ENCODE results near the gene KNTC1. TPM values are rescaled to one million over a fixed set of nuclear protein-coding genes. Genes with fewer than 3 reads are reported as not detected.
A peak's percentile ranks its signal among the peaks of the same experiment; 100 is the strongest.

KNTC1 gene
- total and polyA plus RNA-seq, 2 of the 13 experiments (the other 11 are each of a cell fraction or from before 2014, with no cell fraction given): 45.1 to 57.6 TPM

DNA sequence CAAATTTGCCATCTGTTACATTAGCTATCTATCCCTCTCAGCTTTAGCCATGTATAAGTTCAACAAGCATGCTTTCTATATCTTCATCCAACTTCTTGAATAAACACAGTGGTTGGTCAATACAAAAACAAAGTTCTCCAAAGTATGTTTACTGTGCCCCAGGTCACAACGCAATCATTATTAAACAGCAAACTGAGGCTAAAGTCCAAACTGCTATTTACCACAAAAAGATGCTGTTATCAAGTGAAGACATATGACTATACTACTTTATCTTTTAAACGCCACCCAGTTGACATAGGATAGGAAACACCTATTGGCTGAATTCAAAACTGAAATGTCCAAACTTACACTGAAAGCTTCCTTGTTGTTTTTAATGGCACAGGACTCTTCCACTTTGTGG lies 38.0 kb upstream of the KNTC1 start:
- peak; percentile 91 for DNase-seq (ENCODE audit: low spot score)
- POLR2A ChIA-PET: interaction anchor here (0.6 to 7.0 kb wide), 9 partner anchors 11 to 117 kb away, joined by 3 to 122 read pairs (median 5); partner anchors contain the start of genes KNTC1, RSRC2 and ZCCHC8
- TF ChIP-seq, protein P1, sequence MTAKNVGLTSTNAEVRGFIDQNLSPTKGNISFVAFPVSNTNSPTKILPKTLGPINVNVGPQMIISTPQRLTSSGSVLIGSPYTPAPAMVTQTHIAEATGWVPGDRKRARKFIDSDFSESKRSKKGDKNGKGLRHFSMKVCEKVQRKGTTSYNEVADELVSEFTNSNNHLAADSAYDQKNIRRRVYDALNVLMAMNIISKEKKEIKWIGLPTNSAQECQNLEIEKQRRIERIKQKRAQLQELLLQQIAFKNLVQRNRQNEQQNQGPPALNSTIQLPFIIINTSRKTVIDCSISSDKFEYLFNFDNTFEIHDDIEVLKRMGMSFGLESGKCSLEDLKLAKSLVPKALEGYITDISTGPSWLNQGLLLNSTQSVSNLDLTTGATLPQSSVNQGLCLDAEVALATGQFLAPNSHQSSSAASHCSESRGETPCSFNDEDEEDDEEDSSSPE (CRISPR knock-in tag; IDR thresholded peaks at IDR 0.05): peak; percentile 34; the same call in 1 of the 2 replicates
- peak; percentile 13; the same call in 1 of the 2 replicates for TF ChIP-seq ZNF652 (CRISPR knock-in tag; IDR thresholded peaks at IDR 0.05; ENCODE audit: borderline replicate concordance, low read depth)
- 0 out of 2 replicates have a peak, but pooled peaks have one; percentile 75 for TF ChIP-seq SMAD3 (CRISPR knock-in tag; IDR thresholded peaks at IDR 0.05)
- TF ChIP-seq KDM3A (CRISPR knock-in tag; IDR thresholded peaks at IDR 0.05; ENCODE audit: low read depth): peak; percentile 46; the same call in 1 of the 2 replicates
- peak; percentile 32; the same call in 1 of the 2 replicates for TF ChIP-seq ZMYM4 (CRISPR knock-in tag; IDR thresholded peaks at IDR 0.05)
- TF ChIP-seq ZNF317 (CRISPR knock-in tag; IDR thresholded peaks at IDR 0.05): 0 out of 2 replicates have a peak, but pooled peaks have one; percentile 28
- peak; percentile 61; the same call in 1 of the 2 replicates for TF ChIP-seq GFI1 (CRISPR knock-in tag; IDR thresholded peaks at IDR 0.05; ENCODE audit: borderline replicate concordance)
- TF ChIP-seq LCORL (IDR thresholded peaks at IDR 0.05): no peak
- peak; percentile 66 for TF ChIP-seq LCORL (CRISPR knock-in tag; IDR thresholded peaks at IDR 0.05)
- TF ChIP-seq, protein P2, sequence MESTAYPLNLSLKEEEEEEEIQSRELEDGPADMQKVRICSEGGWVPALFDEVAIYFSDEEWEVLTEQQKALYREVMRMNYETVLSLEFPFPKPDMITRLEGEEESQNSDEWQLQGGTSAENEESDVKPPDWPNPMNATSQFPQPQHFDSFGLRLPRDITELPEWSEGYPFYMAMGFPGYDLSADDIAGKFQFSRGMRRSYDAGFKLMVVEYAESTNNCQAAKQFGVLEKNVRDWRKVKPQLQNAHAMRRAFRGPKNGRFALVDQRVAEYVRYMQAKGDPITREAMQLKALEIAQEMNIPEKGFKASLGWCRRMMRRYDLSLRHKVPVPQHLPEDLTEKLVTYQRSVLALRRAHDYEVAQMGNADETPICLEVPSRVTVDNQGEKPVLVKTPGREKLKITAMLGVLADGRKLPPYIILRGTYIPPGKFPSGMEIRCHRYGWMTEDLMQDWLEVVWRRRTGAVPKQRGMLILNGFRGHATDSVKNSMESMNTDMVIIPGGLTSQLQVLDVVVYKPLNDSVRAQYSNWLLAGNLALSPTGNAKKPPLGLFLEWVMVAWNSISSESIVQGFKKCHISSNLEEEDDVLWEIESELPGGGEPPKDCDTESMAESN (CRISPR knock-in tag; conservative IDR thresholded peaks at IDR 0.05): 0 out of 2 replicates have a peak, but pooled peaks have one; percentile 29
- peak; percentile 85 for TF ChIP-seq NR2F6 (IDR thresholded peaks at IDR 0.05)
- TF ChIP-seq NR2F6 (CRISPR knock-in tag; IDR thresholded peaks at IDR 0.05): peak; percentile 88
- TF ChIP-seq FOSL2 (CRISPR knock-in tag; IDR thresholded peaks at IDR 0.05): peak; percentile 52; the same call in 1 of the 2 replicates
- no peak for TF ChIP-seq CBFB (CRISPR knock-in tag; IDR thresholded peaks at IDR 0.05)
- TF ChIP-seq HMG20A (CRISPR knock-in tag; IDR thresholded peaks at IDR 0.05; ENCODE audit: borderline replicate concordance): peak; percentile 91
- TF ChIP-seq MIER3 (CRISPR knock-in tag; IDR thresholded peaks at IDR 0.05; ENCODE audit: borderline replicate concordance): peak; percentile 87; the same call in 1 of the 2 replicates
- TF ChIP-seq SMYD3 (CRISPR knock-in tag; IDR thresholded peaks at IDR 0.05): peak; percentile 93
- TF ChIP-seq, protein P3, sequence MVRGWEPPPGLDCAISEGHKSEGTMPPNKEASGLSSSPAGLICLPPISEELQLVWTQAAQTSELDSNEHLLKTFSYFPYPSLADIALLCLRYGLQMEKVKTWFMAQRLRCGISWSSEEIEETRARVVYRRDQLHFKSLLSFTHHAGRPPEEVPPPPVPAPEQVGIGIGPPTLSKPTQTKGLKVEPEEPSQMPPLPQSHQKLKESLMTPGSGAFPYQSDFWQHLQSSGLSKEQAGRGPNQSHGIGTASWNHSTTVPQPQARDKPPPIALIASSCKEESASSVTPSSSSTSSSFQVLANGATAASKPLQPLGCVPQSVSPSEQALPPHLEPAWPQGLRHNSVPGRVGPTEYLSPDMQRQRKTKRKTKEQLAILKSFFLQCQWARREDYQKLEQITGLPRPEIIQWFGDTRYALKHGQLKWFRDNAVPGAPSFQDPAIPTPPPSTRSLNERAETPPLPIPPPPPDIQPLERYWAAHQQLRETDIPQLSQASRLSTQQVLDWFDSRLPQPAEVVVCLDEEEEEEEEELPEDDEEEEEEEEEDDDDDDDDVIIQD (CRISPR knock-in tag; IDR thresholded peaks at IDR 0.05; ENCODE audit: low read depth): peak; percentile 82
- no peak for TF ChIP-seq NR3C1 (CRISPR knock-in tag; IDR thresholded peaks at IDR 0.05)
- TF ChIP-seq FOSL1 (CRISPR knock-in tag; IDR thresholded peaks at IDR 0.05; ENCODE audit: borderline replicate concordance): no peak
- peak; percentile 95 for TF ChIP-seq FOXK1 (CRISPR knock-in tag; IDR thresholded peaks at IDR 0.05; ENCODE audit: borderline replicate concordance, low read depth)
- TF ChIP-seq SIX1 (CRISPR knock-in tag; IDR thresholded peaks at IDR 0.05; ENCODE audit: borderline replicate concordance): peak; percentile 87; the same call in 1 of the 2 replicates
- peak; percentile 77 for TF ChIP-seq TEAD3 (CRISPR knock-in tag; optimal IDR thresholded peaks at IDR 0.05; ENCODE audit: borderline replicate concordance)
- TF ChIP-seq TGIF2 (CRISPR knock-in tag; IDR thresholded peaks at IDR 0.05): no peak

More for the DNA sequence above, 38.0 kb upstream of the KNTC1 start:
- no peaks in the 10 kb centered on the region for H3K27me3 ChIP-seq (ENCODE audit: control insufficient read depth in 1 of 2, insufficient read depth in 2 of 2, low read length in 2 of 2)
- WGBS (ENCODE audit: low lambda C conversion rate): 2% methylated on average over 2 of the region's 2 CpGs
- H4K20me1 ChIP-seq (ENCODE audit: insufficient read depth, low read length): 0 out of 2 replicates have a peak, but pooled peaks cover 3% of the 10 kb centered on the region
- in situ Hi-C loops (cut with HindIII; ENCODE audit: extremely low pct_ligation_motif_present, low pct_unique_long_range_greater_than_20kb): no loop called here
- FAIRE-seq (peak; percentile 66), ATAC-seq (peak; percentile 65)
- no peak overlapping the region; a peak in 1 of 6 replicates for H3K4me3 ChIP-seq (replicated peaks in 1 of 3; ENCODE audit: insufficient read depth in 1 of 3, low read depth in 2 of 3, low read length in 3 of 3)
- no peak overlapping the region for H2AFZ ChIP-seq (ENCODE audit: low read length)
- H3K4me2 ChIP-seq (ENCODE audit: low read depth, low read length): peak overlapping the region; percentile 29
- CTCF ChIA-PET (ENCODE audit: low intra/inter-chr PET ratio, low total read pairs): no interaction called here
- peaks cover 94% of the 10 kb centered on the region for H3K4me1 ChIP-seq (ENCODE audit: insufficient read depth, low read length)
- intact Hi-C loops (cut with micrococcal nuclease; ENCODE audit: unreplicated experiment): no loop called here
- H3K36me3 ChIP-seq (replicated peaks in 1 of 2; ENCODE audit: control insufficient read depth in 1 of 2, insufficient read depth in 2 of 2, low read length in 2 of 2): peaks cover 8 to 36% of the 10 kb centered on the region in 2 experiments
- H3K79me2 ChIP-seq (ENCODE audit: insufficient read depth, low read length): peaks cover 10% of the 10 kb centered on the region
- H3K9ac ChIP-seq (ENCODE audit: insufficient read depth, low read depth, low read length): 0 out of 2 replicates have a peak overlapping the region, but pooled peaks have one; percentile 9
- H3K9me3 ChIP-seq (ENCODE audit: low read length): no peaks in the 10 kb centered on the region
- peak overlapping the region; percentile 77 for H3K27ac ChIP-seq (ENCODE audit: extremely low read length, insufficient read depth, low read length)
- no TSS peak for BruUV-seq (replicated peaks)

Data from HepG2 (cell line).